Activated CD4-positive, CD25-positive, alpha-beta regulatory T cell (primary cell): Measurements from ENCODE around the gene MTURN.

ENCODE experiments used
- DNase-seq, 4 experiments: peaks; one replicate each; lab custom pipeline; 2025; lab: John Stamatoyannopoulos, UW

Gene MTURN

DNA sequence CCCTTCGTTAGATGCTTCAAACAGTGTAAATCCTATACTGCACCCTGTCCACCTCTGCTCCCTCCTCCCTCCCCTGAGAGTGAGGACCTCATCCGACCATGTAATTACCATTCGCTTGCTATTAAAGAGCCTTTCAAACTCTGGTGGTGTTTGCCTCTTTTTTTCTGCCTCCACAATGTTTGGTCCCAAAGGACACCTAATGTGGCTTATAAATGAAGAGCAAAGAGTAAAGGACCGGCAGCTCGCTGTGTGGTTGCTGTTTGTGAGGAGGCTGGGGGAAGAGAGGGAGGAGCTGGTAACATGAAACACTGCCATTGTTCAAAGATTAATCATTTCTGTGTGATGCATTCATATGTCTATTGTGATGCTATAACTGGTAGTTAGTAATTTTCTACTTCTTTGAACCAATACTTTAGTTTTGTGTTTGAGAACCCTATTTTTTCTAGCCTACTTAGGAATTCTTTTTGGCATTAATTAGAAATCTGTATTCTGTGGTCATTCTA lies 27.9 kb downstream of the MTURN start:
- DNase-seq = no peak

DNA sequence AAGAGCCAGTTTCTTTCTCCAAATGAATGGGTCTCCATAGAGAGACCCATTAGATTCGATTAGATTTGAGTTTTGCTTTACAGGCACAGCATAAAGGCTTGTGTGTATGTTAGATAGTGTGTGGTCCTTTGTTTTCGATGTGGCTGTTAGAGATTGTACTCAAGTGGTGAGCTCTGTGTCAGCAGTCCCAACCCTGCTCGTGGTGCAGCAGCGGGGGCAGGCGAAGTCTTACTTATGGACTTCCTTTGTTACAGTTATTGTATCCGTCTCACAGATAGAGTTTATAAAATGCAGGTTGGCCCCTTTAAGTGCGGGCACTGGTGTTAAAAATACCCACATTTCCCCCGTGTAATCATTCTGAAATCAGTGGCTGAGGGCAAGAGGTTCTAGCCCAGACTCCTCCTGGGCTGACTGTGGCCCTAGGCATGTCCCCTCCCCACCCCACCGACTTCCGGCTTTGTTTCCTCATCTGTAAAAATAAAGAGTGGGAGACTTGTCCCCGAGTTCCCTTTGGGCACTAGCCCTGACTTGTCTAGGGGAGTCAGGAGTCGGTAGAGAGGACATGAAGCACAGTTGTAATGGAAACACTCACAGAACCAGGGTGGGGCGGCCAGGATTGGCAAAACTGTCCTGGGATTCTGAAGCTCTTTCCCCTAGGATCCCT lies 28.6 kb downstream of the MTURN start:
- no peak for DNase-seq

GRCh38 chr7:30164567-30164966 lies 29.8 kb downstream of the MTURN start:
- DNase-seq = no peak

- DNase-seq = no peak
Observed at GRCh38 chr7:30165590-30165989, 30.8 kb downstream of the MTURN start.

DNA sequence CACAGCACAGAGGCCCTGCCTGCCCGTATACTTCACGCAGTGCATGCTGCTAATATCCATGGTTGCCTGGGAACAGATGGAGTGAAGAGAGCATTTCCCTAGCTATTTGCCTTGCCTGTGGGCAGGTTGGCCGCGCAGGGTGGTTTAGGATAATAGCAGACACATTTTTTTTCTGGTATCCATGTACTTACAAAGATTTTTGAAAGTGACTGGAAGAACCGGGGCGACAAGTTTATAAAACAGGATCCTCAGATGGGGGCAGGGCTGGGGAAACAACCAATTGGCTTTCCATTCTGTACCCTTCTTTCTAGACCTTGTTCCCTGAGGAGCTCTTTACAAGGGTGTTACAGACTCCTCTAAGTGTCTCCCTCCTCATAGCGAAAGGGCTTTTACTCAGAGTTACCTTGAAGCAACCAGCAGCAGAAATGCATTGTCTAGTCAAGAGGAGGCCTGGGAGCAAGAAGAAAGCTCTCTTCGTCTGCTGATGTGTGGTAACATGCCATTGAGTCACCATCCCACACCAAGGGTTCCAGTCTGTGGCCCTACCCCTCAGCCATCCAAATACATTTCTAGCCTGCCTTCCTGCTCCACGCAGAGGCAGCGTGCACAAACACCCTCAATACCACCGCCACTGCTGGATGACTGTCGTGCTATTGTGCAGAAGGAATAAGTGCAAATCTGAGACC lies 31.5 kb downstream of the MTURN start:
- DNase-seq = no peak

DNA sequence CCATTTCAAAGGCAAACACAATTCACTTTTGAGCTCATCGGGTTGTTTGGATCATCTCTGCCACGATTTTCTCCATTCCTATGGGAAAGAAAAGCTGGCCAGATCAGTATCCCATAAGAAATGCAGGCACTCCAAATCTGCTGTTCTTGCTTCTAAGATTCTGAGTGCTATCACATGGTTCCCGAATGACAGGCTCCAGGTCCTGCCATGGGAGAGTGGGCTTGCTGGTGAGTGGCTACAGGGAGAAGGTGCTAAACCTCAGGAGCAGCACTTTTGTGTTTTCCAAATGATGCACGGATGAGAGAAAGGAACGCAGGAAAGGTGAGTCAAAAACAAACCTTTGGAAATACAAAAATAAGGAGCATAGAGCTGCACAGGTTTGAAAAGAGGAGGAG lies 32.1 kb downstream of the MTURN start:
- DNase-seq = no peak

DNA sequence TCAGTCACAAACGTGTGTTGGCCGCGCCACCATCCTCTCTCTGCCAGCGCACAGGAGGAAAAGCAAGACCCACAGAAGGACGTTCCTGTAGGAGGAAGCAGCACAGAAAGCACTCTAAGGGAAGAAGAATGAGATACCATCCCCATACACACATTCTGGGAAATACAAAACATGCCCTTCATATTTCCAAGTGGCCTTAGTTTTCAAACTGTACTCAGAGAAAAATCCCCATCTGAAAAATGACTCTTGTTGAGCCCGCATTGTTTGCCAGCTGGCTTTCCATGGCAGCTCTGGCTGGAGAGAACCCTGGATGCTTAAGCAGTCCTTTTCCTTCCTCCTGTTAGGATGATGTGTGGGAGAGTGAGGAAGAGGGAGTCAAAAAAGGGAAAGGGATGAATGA lies 33.1 kb downstream of the MTURN start:
- DNase-seq = no peak

GRCh38 chr7:30168835-30169573 lies 34.2 kb downstream of the MTURN start:
- DNase-seq = no peak

DNA sequence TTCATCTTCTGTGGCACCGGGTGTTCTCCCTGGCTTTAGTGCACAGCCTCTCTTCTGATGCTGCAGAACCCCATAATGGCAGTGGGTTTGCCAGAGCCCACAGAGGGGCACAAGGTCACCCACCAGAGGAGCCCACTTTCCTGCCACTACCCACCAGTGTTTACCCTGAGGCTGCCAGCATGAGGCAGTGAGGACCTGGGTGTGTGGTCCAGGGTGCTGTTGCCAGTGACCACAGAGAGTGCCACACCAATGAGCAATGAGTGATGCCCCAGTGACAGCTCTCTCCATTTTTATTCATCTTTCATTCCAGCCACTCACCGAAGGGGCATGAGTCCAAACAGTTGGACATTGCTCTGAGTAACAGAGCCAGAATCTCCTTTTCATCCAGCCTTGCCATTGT lies 34.8 kb downstream of the MTURN start:
- no peak for DNase-seq

DNA sequence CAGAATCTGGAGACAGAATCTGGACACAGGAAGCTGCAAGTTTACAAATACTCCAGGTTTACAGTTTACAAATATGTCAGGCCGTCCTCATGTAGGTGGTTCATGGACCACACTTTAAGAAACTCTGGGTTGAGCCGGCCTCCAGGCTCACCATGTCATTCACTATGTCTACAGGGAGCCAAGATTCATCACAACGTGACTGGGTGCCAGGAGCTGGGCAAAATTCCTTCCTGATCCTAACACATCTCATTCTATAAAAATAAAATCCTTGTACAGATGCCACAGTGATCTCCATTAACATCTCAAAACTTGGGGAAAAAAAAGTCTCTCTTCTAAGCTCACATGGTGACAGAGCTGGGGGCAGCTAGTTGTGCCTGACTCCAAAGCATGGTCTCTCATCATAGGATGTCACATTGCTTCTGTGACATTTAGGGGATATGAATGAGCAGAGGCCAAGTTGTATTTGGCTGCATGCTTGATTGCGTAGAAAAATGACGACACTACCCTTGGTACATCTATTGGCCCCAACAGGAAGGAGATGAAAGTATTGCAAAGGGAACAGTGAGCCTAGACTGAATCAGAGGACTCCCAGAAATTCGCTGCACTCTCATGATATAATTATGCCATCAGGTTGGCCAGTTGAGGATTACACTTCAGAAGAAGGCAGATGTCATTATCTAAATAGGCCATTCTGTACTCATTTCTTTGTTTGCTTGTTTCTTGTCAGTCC lies 35.9 kb downstream of the MTURN start:
- no peak for DNase-seq

GRCh38 chr7:30171766-30172447 lies 37.1 kb downstream of the MTURN start:
- DNase-seq = no peak

- DNase-seq = no peak
Observed at GRCh38 chr7:30172451-30172850, 37.7 kb downstream of the MTURN start.

DNA sequence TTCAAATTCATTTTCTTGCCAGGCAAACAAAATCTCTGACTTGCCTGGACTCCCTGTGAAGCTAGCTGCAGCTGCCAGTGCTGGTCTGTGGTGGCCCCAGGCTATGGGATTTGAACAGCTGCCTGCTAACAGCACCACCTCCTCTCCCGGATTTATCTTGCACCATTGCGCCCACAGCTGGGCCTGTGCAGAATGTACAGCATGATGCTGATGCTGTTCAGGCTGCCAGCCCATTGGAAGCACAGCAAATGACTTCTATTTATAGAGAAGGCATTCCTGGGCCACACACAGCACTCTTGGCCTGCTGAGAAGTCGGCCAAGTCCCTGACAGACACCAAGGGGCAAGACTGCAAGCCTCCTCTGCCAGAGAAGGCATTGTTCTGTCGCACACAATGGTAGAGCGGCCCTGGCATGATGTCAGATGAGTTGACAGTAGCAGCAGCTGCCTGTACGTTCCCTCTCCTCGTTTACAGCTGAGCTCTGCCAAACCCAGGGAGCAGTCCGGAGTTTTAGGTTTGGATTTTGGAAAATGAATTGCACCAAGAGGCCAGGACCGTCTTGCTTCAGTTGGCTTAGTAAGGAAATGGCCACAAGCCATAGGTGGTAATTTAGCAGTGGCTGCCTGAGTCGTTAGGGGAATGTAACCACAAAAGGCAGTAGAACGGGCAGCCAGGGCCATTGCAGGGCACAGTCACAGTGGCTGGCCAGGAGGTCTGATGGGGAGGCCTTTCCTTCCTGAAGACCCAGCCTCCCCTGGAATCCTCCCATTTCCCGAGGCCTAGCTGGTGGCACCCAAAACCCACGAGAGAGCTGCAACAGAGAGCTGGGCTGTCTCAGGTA lies 38.5 kb downstream of the MTURN start:
- DNase-seq = no peak

DNA sequence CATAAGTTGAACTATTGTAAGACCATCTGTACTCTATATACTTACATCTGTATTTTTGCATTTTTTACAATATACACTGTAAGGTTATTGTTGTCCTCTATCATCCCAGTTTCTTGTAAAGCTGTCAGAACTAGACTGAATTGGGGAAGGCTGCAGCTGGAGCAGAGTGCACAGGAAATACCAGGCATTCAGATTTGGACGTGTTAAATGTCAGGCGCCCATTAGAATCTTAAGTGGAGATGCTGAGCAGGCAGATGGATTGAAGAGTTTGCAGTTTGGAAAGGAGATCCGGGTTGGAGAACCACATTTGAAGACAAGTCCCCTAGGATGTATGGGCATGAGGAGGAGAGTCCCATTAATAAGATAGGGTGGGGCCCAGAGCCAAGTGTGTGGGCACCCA lies 40.4 kb downstream of the MTURN start:
- no peak for DNase-seq

DNA sequence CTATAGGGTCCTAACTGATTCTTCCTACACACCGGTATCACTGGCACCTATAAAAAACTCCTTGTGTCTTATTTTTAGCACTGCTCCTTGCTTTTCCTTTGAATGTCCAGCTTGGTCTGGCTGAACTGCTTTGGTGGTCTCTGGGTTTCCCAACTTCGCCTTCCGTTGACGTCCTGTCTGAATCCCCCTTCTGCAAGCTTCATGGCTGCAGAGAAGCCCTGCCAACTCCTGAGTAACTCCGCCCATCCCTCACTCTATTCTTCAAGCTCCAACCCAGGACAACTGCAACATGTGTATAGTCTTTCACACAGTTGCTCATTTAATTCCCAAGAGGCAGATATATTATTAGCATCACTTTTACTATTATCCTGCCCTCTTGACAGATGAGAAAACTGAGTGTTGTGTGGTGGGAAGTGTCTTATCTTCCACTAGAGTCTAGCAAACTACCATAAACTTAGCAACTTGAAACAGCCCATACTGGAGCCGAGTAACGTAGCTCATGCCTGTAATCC lies 40.9 kb downstream of the MTURN start:
- no peak for DNase-seq

DNA sequence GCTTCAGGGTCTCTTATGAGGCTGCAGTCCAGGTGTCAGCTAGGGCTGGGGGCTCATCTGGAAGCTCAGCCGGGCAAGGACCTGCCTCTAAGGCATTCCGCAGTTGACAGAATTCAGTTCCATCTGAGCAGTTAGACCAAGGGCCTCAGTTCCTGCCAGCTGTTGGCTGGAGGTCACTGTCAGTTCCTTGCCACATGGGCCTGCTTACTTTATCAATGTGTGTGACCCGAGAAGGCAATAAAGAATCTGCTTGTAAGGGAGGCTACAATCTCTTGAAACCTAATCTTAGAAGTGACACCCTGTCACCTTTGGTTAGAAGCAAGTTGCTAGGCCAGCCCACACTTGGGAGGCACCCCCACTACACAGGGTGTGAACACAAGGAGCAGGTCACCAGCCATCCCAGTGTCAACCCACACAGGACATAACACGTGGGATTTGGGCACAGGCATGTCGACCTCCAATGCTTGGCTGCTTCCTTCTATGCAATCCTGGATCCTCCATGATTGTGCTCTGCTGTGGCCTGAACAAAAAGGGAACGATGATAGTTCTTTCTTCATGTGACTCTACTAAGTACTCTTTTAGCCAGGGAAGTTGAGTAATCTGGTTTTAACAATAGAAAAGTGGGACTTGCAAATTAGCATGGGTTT lies 41.8 kb downstream of the MTURN start:
- no peak for DNase-seq

DNA sequence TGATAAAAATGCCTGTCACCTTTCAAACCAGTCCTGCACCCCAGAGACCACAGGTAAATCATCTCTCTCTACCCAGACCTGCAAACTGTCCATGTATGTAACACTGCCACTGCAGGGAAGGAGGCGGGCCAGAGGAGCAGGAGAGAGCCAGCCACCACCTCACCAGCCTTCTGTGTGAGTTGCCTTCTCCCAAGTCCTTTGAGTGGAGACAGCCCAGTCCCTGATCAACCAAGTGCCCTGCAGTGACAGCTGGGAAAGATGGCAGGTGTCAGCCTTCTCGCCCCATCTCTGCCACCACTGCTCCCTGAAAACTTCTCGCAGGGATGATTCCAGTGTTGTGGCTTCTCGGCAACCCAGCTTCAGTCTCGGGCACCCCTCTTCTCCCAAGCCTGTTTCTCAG lies 42.4 kb downstream of the MTURN start:
- no peak for DNase-seq

- DNase-seq = no peak
Observed at GRCh38 chr7:30177965-30178364, 43.2 kb downstream of the MTURN start.

DNA sequence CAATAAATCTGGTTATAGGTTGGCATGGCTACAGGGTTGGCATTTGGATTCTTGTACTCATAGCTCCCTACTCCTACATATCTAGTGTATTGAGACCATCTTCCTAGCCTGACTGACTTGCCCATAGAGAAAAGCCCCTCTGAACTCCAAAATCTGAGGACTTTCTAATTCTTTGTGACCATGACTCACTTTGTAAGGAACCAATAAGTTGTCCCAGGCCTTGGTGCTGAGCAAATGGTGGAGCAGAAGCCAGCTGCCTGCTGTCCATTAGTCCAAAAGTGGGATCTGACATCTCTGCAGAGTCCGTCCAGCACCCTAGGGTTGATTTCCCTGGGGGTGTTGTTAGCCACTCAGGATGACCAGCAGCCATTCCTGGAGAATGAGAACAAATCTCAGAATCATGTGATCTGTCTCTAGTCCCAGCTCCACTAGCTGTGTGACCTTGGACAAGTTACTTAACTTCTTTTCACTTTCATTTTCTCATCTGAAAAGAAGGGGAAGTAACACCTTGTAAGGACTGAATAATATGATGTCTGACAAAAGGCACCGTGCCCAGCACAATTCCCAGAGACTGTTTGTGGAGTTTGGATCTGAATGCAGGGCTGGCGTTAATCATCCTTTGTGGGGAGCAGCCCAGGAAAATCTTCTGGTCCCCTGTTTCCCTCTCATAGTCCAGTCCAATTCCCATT lies 44.1 kb downstream of the MTURN start:
- no peak for DNase-seq

- DNase-seq = no peak
Observed at GRCh38 chr7:30180718-30181117, 45.9 kb downstream of the MTURN start.
